Endothelial cell of umbilical vein (primary cell): ENCODE data around the gene ATP6V1A.

Experiments used
- EZH2 ChIP-seq: IDR thresholded peaks from 2 replicates; pipeline ENCODE4 v1.6.1; 2012; ENCODE audit warnings: borderline replicate concordance, low read depth, mild to moderate bottlenecking, moderate library complexity, low read length, inconsistent platforms; ENCODE audit not compliant: severe bottlenecking
- FOS ChIP-seq: IDR thresholded peaks from 2 replicates; pipeline ENCODE4 v1.6.1; 2011; ENCODE audit warnings: mild to moderate bottlenecking, low read length, moderate library complexity, borderline replicate concordance; ENCODE audit not compliant: insufficient read depth
- GATA2 ChIP-seq: IDR thresholded peaks from 2 replicates; pipeline ENCODE4 v1.7.0; 2011; ENCODE audit warnings: low read depth, mild to moderate bottlenecking, moderate library complexity, mixed read lengths, low read length; ENCODE audit not compliant: insufficient read length, insufficient read depth
- JUN ChIP-seq: IDR thresholded peaks from 2 replicates; pipeline ENCODE4 v1.6.1; 2011; ENCODE audit warnings: borderline replicate concordance, low read depth; ENCODE audit not compliant: insufficient read length, insufficient read depth
- MYC ChIP-seq: IDR thresholded peaks from one replicate; pipeline ENCODE4 v1.6.1; 2011; ENCODE audit warnings: mild to moderate bottlenecking, low read depth, low read length
- POLR2A ChIP-seq: IDR thresholded peaks from 2 replicates; pipeline ENCODE4 v1.6.1; 2012; ENCODE audit warnings: low read depth, mild to moderate bottlenecking, control low read depth, low read length
- POLR2AphosphoS5 ChIP-seq: IDR thresholded peaks from 2 replicates; pipeline ENCODE4 v1.6.1; 2012; ENCODE audit warnings: low read depth, mild to moderate bottlenecking, control low read depth, low read length, moderate library complexity; ENCODE audit not compliant: insufficient read depth
- TF ChIP-seq, protein P1 (sequence below), 2 donors: IDR thresholded peaks; 1 replicate in 1 of 2; 2 replicates in 1 of 2; pipeline ENCODE4 v1.5.1; 2011; ENCODE audit warnings: low read length in 2 of 2, mild to moderate bottlenecking in 2 of 2, moderate library complexity in 2 of 2, control low read depth in 1 of 2, inconsistent platforms in 1 of 2, low read depth in 1 of 2; ENCODE audit not compliant: insufficient read depth in 1 of 2; ENCODE audit errors: extremely low read depth in 1 of 2
- TF ChIP-seq, protein P2 (sequence below): IDR thresholded peaks from 2 replicates; pipeline ENCODE4 v1.6.1; 2011; ENCODE audit not compliant: insufficient read depth, insufficient read length

DNA sequence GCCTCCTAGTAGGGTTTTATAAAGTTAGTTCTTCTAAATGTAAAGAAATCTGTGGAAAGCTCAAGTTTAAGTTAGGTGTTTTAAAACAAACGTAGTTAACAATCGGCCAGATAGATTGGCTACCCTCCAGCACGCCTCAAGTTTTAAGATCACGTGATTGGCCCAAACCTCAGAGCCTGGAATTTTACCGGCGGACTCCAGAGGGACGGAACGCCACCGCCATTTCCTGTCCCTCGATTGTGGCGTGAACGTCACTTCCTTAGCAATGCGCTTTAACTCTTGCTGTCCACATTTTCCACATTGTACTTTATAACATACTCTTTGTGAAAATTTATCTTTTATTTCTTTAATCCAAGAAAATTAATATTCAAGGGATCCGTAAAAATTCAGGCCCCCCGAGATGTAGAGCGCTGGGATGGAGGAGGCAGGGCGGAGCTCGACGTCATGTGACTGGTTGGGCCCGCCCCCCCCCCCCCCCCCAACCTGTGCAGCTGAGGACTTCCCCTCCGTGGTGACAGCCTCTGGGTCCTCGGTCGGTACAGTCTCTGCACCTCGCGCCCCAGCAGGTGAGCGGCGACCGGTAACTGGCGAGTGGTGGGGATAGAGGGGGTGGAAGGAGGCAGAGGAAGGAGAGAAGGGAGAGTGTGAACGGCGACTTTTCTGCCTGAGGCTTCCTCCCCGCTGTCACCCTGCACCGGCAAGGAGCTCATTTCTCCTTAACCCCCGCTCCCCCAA lies at the start of gene ATP6V1A:
- TF ChIP-seq EZH2 (no peak), POLR2AphosphoS5 (no peak), POLR2A (no peak), FOS (no peak), MYC (no peak), JUN (no peak), GATA2 (no peak)
- TF ChIP-seq, protein P1, sequence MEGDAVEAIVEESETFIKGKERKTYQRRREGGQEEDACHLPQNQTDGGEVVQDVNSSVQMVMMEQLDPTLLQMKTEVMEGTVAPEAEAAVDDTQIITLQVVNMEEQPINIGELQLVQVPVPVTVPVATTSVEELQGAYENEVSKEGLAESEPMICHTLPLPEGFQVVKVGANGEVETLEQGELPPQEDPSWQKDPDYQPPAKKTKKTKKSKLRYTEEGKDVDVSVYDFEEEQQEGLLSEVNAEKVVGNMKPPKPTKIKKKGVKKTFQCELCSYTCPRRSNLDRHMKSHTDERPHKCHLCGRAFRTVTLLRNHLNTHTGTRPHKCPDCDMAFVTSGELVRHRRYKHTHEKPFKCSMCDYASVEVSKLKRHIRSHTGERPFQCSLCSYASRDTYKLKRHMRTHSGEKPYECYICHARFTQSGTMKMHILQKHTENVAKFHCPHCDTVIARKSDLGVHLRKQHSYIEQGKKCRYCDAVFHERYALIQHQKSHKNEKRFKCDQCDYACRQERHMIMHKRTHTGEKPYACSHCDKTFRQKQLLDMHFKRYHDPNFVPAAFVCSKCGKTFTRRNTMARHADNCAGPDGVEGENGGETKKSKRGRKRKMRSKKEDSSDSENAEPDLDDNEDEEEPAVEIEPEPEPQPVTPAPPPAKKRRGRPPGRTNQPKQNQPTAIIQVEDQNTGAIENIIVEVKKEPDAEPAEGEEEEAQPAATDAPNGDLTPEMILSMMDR (IDR thresholded peaks at IDR 0.05; ENCODE audit: extremely low read depth in 1 of 2, insufficient read depth in 1 of 2, low read depth in 1 of 2, low read length in 2 of 2), result no peak
- TF ChIP-seq, protein P2, sequence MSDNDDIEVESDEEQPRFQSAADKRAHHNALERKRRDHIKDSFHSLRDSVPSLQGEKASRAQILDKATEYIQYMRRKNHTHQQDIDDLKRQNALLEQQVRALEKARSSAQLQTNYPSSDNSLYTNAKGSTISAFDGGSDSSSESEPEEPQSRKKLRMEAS, result no peak
